Cortex of kidney (tissue), 1 donor: ENCODE measurements around the gene PANK4.
"Not testable (repeated sequence)": the region's sequence is repeated elsewhere in the genome, so short reads cannot be mapped to it uniquely, and the experiment has no call there.

ENCODE experiments used
- DNase-seq: peaks from one replicate; lab custom pipeline; 2025; lab: John Stamatoyannopoulos, UW

The PANK4 gene

DNA sequence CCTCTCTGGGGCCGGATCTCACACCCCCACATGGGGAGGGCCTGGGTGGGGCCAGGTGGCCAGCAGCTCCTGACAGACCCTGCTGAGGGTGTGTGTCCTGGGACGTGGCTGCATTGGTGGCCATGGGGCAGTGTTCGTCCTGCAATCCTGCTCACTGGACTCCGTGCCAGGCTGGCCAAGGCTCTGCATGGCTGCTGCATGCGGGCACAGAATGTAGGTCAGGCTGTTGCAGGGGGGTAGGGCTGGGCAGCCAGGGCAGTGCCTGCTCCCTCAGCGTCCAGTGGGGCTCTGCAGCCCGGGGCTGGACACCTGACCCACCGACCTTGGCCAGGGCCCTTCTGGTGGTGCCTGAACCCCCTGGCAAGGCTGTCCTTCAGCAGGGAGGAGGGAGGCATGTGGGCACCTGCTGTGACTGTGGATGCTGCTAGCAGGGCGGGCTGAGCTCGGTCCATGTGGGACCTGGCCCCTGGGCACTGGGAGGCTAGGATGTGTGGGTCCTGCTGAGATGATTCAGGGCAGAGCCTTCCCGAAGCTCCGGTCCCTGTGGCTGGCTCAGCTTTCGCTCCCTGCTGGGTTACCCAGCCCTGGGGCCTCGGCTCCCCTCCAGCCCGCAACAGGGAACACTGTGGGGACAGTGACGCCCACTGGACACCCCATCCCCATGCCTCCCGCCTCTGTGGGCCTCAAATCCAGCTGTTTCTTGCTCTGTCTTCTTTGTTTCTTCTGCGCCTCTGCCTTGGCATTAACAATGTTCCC is 65.2 kb downstream of the PANK4 start:
- no peak for DNase-seq

- no peak for DNase-seq
These were observed 66.2 kb downstream of the PANK4 start for GRCh38 chr1:2460203-2460602.

GRCh38 chr1:2459757-2460156 is 66.6 kb downstream of the PANK4 start:
- no peak for DNase-seq

- DNase-seq = not testable (repeated sequence)
These were observed 67.2 kb downstream of the PANK4 start for GRCh38 chr1:2459102-2459753.

- DNase-seq = no peak
These were observed 67.7 kb downstream of the PANK4 start for GRCh38 chr1:2458687-2459086.
